Cardiac muscle cell (in vitro differentiated cells and primary cell): ENCODE data around the gene ACTL9. TPM values are rescaled to one million over a fixed set of nuclear protein-coding genes. Genes with fewer than 3 reads are reported as not detected.

Source experiments
- DNase-seq, 2 donors: peaks; one replicate each; pipeline versions ENCODE4 v3.0.0 to v3.0.0-alpha.2; 2010 to 2017; ENCODE audit warnings: low read depth in 1 of 2, low spot score in 1 of 2
- H3K27ac ChIP-seq: fragments of 200-600 bp; sonication (generic); 2 replicates; pipeline ENCODE4 v1.5.1; 2016
- H3K27me3 ChIP-seq: fragments of 200-600 bp; sonication (generic); 2 replicates; pipeline ENCODE4 v1.6.0; 2016; ENCODE audit warnings: control low read depth
- H3K36me3 ChIP-seq: fragments of 200-600 bp; sonication (generic); 2 replicates; pipeline ENCODE4 v1.5.1; 2016; ENCODE audit warnings: control low read depth
- H3K4me1 ChIP-seq: fragments of 200-600 bp; sonication (generic); 2 replicates; pipeline ENCODE4 v1.8.1; 2017; ENCODE audit warnings: low read depth, mild to moderate bottlenecking, mixed run types
- H3K4me3 ChIP-seq: fragments of 200-600 bp; sonication (generic); 2 replicates; pipeline ENCODE4 v1.5.1; 2016; ENCODE audit warnings: mild to moderate bottlenecking
- H3K9me3 ChIP-seq: fragments of 200-600 bp; sonication (generic); 2 replicates; pipeline ENCODE4 v1.5.1; 2017; ENCODE audit warnings: low read depth, mild to moderate bottlenecking, control low read depth
- polyA plus RNA-seq: library from polyadenylated mRNA; unstranded; fragments of >200 nt; fragmentation: Nextera tagmentation; extraction: Ambion mirVana; gene quantifications from 2 replicates; pipeline ENCODE4 v1.2.1, GENCODE V29; 2016
- total RNA-seq: library from RNA; depleted of rRNA; stranded (reverse); fragments of >200 nt; gene quantifications from 2 replicates; pipeline ENCODE4 v1.2.3, GENCODE V29; 2016
- TF ChIP-seq, protein P1 (sequence below): IDR thresholded peaks from 2 replicates; pipeline ENCODE4 v1.5.1; 2012; ENCODE audit warnings: low read depth, mild to moderate bottlenecking, low read length

ACTL9 gene
- total and polyA plus RNA-seq, 2 experiments from 2014 or later, result not detected

DNA sequence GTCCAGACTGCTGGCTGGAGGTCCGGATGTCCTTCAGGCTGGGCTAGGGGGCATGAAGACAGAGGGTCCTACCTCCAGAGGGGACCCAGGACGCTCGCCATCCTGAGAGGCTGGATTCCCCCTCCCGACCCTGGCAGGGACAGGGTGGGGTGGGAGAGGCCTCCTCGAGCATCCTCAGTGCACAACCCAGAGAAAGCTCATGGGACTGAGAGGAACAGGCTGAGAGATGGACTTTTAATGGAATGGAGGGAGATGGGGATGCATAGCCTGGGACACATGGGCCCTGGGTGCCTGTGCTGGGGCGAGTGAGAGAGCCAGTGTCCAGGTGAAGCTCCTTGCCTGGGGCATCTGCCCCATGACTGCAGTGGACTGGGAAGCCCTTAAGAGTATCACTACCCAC is 3.1 kb downstream of the ACTL9 start:
- H3K4me1 ChIP-seq, result no peaks in the 10 kb centered on the region
- H3K9me3 ChIP-seq, result no peaks in the 10 kb centered on the region
- no peak for DNase-seq
- no peaks in the 10 kb centered on the region for H3K27me3 ChIP-seq
- TF ChIP-seq, protein P1, sequence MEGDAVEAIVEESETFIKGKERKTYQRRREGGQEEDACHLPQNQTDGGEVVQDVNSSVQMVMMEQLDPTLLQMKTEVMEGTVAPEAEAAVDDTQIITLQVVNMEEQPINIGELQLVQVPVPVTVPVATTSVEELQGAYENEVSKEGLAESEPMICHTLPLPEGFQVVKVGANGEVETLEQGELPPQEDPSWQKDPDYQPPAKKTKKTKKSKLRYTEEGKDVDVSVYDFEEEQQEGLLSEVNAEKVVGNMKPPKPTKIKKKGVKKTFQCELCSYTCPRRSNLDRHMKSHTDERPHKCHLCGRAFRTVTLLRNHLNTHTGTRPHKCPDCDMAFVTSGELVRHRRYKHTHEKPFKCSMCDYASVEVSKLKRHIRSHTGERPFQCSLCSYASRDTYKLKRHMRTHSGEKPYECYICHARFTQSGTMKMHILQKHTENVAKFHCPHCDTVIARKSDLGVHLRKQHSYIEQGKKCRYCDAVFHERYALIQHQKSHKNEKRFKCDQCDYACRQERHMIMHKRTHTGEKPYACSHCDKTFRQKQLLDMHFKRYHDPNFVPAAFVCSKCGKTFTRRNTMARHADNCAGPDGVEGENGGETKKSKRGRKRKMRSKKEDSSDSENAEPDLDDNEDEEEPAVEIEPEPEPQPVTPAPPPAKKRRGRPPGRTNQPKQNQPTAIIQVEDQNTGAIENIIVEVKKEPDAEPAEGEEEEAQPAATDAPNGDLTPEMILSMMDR, result no peak
- H3K27ac ChIP-seq, result no peak overlapping the region
- H3K4me3 ChIP-seq, result no peak overlapping the region
- H3K36me3 ChIP-seq, result no peaks in the 10 kb centered on the region

GRCh38 chr19:8690753-8691539 is 7.6 kb downstream of the ACTL9 start:
- H3K36me3 ChIP-seq, result no peaks in the 10 kb centered on the region
- H3K27ac ChIP-seq, result no peak overlapping the region
- no peak overlapping the region for H3K4me3 ChIP-seq
- DNase-seq, result no peak
- TF ChIP-seq, protein P1, result no peak
- H3K27me3 ChIP-seq, result no peaks in the 10 kb centered on the region
- H3K4me1 ChIP-seq, result no peaks in the 10 kb centered on the region
- H3K9me3 ChIP-seq, result no peaks in the 10 kb centered on the region

- Histone ChIP-seq H3K27ac (no peak overlapping the region), H3K27me3 (no peaks in the 10 kb centered on the region), H3K9me3 (no peaks in the 10 kb centered on the region), H3K36me3 (no peaks in the 10 kb centered on the region), H3K4me3 (no peak overlapping the region), H3K4me1 (no peaks in the 10 kb centered on the region)
- TF ChIP-seq, protein P1, result no peak
- no peak for DNase-seq
These were observed 9.7 kb downstream of the ACTL9 start for GRCh38 chr19:8688930-8689329.

DNA sequence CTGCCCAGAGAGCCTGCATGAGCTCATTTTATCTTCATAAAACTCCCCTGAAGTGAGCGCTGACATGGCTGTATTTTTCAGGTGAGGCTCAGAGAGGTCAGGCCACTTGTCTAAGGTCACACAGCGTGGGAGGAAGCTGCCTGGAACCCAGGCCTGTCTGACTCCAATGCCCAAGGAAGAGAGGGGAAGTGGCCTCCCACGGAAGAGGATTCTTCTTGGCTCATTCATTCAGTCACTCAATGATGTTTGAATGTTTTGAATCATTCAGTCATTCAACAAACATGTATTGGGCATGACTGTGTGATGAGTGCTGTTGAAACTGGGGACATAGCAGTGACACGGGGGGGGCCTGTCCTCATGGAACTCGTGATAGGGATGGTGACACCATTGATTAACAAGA is 12.0 kb downstream of the ACTL9 start:
- Histone ChIP-seq H3K27ac (no peak overlapping the region), H3K4me3 (no peak overlapping the region), H3K9me3 (no peaks in the 10 kb centered on the region), H3K27me3 (no peaks in the 10 kb centered on the region), H3K36me3 (no peaks in the 10 kb centered on the region), H3K4me1 (no peaks in the 10 kb centered on the region)
- no peak for DNase-seq
- TF ChIP-seq, protein P1, result no peak

DNA sequence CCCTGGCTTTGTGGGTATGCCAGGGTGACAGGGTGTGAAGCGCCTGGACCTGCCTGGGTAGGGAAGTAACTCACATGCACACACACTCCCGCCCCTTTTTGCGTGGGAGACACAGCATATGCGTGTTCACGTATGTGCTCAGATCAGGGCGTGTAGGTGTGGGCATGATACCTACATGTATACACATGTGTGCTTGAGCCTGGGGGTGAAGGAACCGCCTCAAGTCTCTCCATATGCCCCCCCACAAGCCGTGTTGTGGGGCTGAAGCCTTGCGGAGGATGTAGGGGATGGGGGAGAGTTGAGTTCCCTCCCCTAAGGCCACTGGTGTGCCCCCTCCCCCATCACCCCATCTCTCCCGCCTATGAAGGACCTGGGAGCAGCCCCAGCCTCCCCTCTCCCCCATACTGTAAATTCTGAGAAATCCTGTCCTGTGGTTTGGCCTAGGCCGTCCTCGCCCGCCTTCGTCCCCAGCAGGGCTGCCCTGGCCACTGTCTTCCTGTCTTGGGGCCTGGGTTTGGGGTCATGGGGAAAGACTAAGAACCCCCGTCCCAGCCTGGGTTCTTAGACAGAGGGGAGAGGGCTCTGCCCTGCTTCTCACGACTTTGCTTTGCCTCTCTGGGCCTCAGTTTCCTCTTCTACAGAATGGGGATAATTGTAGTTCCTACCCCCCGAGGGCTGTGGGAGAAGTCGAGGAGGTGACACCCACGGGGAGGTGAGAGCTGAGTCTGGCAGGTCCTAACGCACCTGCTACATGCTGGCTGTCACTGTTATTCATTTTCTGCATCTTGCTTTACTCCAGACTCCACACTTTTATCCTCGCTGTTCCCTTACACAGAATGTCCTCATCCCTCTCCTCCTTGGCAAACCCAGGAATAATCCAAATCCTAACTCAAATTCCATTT is 14.3 kb downstream of the ACTL9 start:
- no peaks in the 10 kb centered on the region for H3K4me1 ChIP-seq
- H3K27ac ChIP-seq, result no peak overlapping the region
- DNase-seq, result no peak
- H3K36me3 ChIP-seq, result no peaks in the 10 kb centered on the region
- TF ChIP-seq, protein P1, result no peak
- H3K9me3 ChIP-seq, result no peaks in the 10 kb centered on the region
- H3K4me3 ChIP-seq, result no peak overlapping the region
- H3K27me3 ChIP-seq, result no peaks in the 10 kb centered on the region
